ENCODE results near the gene PLA2G2E. TPM values are rescaled to one million over a fixed set of nuclear protein-coding genes. Genes with fewer than 3 reads are reported as not detected.

The PLA2G2E gene
- total and polyA plus RNA-seq, 4 donors: not detected

DNA sequence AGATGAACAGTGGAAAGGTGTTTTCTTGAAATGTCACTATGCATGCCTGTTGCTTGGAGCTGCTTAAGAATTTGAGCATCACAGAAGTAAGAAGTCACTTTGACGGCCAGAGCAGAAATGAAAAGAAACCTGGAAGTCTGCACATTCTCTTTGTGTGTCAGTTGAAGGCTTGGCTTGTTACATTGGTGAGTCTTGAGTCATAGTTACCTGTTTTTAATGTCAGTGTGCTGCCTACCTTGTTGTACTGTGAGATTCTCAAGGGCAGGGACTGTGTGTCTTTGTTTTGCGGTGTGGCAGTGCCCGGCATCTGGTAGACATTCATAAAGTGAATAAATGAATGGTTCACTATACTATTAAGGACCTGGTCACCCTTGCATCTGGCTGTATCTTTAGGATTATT is 31.3 kb downstream of the PLA2G2E start:
- no peak for DNase-seq
- 94 to 95% methylated on average over 3 of the region's 3 CpGs for WGBS, 2 donors
- Histone ChIP-seq H3K27me3 (ENCODE audit: control insufficient read depth in 3 of 3, insufficient read depth in 3 of 3, low read length in 2 of 3) (no peaks in the 10 kb centered on the region), H3K4me1 (ENCODE audit: control insufficient read depth in 5 of 5, insufficient read depth in 5 of 5, low read length in 5 of 5) (peaks cover 0 to 4% (median 2%) of the 10 kb centered on the region in 5 donors), H3K9me3 (ENCODE audit: control insufficient read depth in 4 of 4, insufficient read depth in 3 of 4, low read length in 3 of 4) (no peaks in the 10 kb centered on the region), H3K36me3 (ENCODE audit: control insufficient read depth in 4 of 4, insufficient read depth in 4 of 4, low read length in 4 of 4) (peaks cover 24 to 42% (median 26%) of the 10 kb centered on the region in 4 donors), H3K27ac (ENCODE audit: low read depth in 1 of 2, low read length in 1 of 2) (no peak overlapping the region), H3K4me3 (no peak overlapping the region), H3K9ac (ENCODE audit: insufficient read depth in 1 of 2, low read length in 2 of 2) (no peak overlapping the region)
- ATAC-seq (ENCODE audit: insufficient read depth, low FRiP score): no peak
- TF ChIP-seq, protein P1, sequence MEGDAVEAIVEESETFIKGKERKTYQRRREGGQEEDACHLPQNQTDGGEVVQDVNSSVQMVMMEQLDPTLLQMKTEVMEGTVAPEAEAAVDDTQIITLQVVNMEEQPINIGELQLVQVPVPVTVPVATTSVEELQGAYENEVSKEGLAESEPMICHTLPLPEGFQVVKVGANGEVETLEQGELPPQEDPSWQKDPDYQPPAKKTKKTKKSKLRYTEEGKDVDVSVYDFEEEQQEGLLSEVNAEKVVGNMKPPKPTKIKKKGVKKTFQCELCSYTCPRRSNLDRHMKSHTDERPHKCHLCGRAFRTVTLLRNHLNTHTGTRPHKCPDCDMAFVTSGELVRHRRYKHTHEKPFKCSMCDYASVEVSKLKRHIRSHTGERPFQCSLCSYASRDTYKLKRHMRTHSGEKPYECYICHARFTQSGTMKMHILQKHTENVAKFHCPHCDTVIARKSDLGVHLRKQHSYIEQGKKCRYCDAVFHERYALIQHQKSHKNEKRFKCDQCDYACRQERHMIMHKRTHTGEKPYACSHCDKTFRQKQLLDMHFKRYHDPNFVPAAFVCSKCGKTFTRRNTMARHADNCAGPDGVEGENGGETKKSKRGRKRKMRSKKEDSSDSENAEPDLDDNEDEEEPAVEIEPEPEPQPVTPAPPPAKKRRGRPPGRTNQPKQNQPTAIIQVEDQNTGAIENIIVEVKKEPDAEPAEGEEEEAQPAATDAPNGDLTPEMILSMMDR (IDR thresholded peaks at IDR 0.05; ENCODE audit: control extremely low read depth, extremely low read depth): no peak

DNA sequence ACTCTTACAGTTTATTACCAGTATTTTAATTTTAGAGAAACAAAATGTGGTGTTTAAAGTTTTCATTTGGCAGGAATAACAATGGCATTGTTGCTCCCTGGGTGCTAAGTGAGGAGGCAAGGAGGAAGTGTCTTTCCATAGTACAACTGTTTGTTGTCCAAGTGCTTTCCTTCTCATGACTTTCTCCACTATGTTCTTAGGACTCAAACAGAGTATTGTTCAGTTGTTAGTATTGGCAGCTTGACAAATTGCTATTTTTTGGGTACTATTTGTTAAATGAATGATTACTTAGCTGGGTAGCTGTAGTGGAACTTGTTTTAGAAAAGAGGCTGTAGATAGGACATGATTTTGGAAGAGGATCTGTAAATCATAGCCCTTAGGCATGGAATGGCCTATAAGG is 33.8 kb downstream of the PLA2G2E start:
- no peak for ATAC-seq (ENCODE audit: insufficient read depth, low FRiP score)

DNA sequence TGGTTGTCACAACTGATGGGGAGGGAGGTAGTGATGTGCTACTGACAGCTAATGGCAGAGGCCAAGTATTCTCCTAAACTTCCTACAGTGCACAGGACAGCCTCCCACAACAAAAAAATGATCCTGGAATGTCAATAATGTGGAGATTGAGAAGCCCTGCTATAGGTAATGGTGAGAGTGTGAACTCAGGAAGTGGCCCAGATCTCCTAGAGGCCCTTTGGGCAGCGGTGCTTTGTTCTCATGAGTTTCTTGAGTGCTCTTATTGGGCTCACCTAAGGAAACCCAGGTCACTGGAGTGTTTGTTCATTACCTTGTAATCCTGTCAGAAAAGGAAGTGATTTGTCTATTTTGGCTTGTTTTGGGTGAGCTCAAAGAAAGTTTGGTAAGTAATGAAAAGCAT is 35.3 kb downstream of the PLA2G2E start:
- peaks cover 12 to 22% (median 16%) of the 10 kb centered on the region in 4 donors for H3K36me3 ChIP-seq (ENCODE audit: control insufficient read depth in 4 of 4, insufficient read depth in 4 of 4, low read length in 4 of 4)
- no peaks in the 10 kb centered on the region for H3K9me3 ChIP-seq (ENCODE audit: control insufficient read depth in 4 of 4, insufficient read depth in 3 of 4, low read length in 3 of 4)
- ATAC-seq (ENCODE audit: insufficient read depth, low FRiP score) (no peak), DNase-seq (peak in 1 of 3 donors; percentile 33)
- H3K4me3 ChIP-seq: no peak overlapping the region
- H3K9ac ChIP-seq (ENCODE audit: insufficient read depth in 1 of 2, low read length in 2 of 2): no peak overlapping the region
- H3K4me1 ChIP-seq (ENCODE audit: control insufficient read depth in 5 of 5, insufficient read depth in 5 of 5, low read length in 5 of 5): peaks cover 4 to 15% (median 10%) of the 10 kb centered on the region in 5 donors
- no peaks in the 10 kb centered on the region for H3K27me3 ChIP-seq (ENCODE audit: control insufficient read depth in 3 of 3, insufficient read depth in 3 of 3, low read length in 2 of 3)
- WGBS, 2 donors: 68 to 69% methylated on average over 1 of the region's 1 CpG
- H3K27ac ChIP-seq (ENCODE audit: low read depth in 1 of 2, low read length in 1 of 2): no peak overlapping the region
- TF ChIP-seq, protein P1 (IDR thresholded peaks at IDR 0.05; ENCODE audit: control extremely low read depth, extremely low read depth): no peak

More for the DNA sequence above, 33.8 kb downstream of the PLA2G2E start:
- H3K27ac ChIP-seq (ENCODE audit: low read depth in 1 of 2, low read length in 1 of 2): no peak overlapping the region
- H3K27me3 ChIP-seq (ENCODE audit: control insufficient read depth in 3 of 3, insufficient read depth in 3 of 3, low read length in 2 of 3): no peaks in the 10 kb centered on the region
- peaks cover 0 to 4% (median 3%) of the 10 kb centered on the region in 5 donors for H3K4me1 ChIP-seq (ENCODE audit: control insufficient read depth in 5 of 5, insufficient read depth in 5 of 5, low read length in 5 of 5)
- no peak overlapping the region for H3K9ac ChIP-seq (ENCODE audit: insufficient read depth in 1 of 2, low read length in 2 of 2)
- no peaks in the 10 kb centered on the region for H3K9me3 ChIP-seq (ENCODE audit: control insufficient read depth in 4 of 4, insufficient read depth in 3 of 4, low read length in 3 of 4)
- no peak for DNase-seq
- peaks cover 22 to 33% (median 24%) of the 10 kb centered on the region in 4 donors for H3K36me3 ChIP-seq (ENCODE audit: control insufficient read depth in 4 of 4, insufficient read depth in 4 of 4, low read length in 4 of 4)
- no peak overlapping the region for H3K4me3 ChIP-seq
- TF ChIP-seq, protein P1 (IDR thresholded peaks at IDR 0.05; ENCODE audit: control extremely low read depth, extremely low read depth): no peak

DNA sequence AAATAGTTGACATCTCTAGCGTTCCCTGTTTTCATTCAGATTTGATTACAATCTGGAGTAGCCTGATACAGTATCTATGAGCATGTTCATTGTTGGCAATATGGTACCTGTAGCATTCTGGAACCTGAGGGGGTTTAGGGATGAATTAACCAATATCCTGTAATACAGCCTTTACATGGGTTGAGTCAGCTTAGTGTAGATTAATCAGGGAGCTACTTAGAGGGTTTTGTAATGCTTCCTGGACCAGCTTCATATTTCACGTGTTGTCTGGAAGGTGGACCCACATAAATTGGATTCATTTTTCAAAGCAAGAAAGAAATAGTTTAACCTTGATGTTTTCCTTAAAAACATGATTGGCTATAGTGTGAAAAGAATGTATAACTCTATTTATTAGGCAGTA is 37.6 kb downstream of the PLA2G2E start:
- TF ChIP-seq, protein P1 (IDR thresholded peaks at IDR 0.05; ENCODE audit: control extremely low read depth, extremely low read depth): no peak
- no peak for ATAC-seq (ENCODE audit: insufficient read depth, low FRiP score)
- WGBS, 2 donors: 66 to 81% methylated on average over 2 of the region's 2 CpGs
- Histone ChIP-seq H3K36me3 (ENCODE audit: control insufficient read depth in 4 of 4, insufficient read depth in 4 of 4, low read length in 4 of 4) (peaks cover 0 to 5% (median 3%) of the 10 kb centered on the region in 4 donors), H3K4me3 (no peak overlapping the region), H3K27ac (ENCODE audit: low read depth in 1 of 2, low read length in 1 of 2) (no peak overlapping the region), H3K27me3 (ENCODE audit: control insufficient read depth in 3 of 3, insufficient read depth in 3 of 3, low read length in 2 of 3) (no peaks in the 10 kb centered on the region), H3K9me3 (ENCODE audit: control insufficient read depth in 4 of 4, insufficient read depth in 3 of 4, low read length in 3 of 4) (no peaks in the 10 kb centered on the region), H3K9ac (ENCODE audit: insufficient read depth in 1 of 2, low read length in 2 of 2) (no peak overlapping the region), H3K4me1 (ENCODE audit: control insufficient read depth in 5 of 5, insufficient read depth in 5 of 5, low read length in 5 of 5) (peaks cover 4 to 21% (median 13%) of the 10 kb centered on the region in 5 donors)
- DNase-seq: no peak
